SK-N-SH treated with all-trans-retinoic acid at 6 μM for 48 hours (cell line): ENCODE results near the gene SARNP.

Experiments used
- ATAC-seq: fragments of 200-7000 bp; cut with Tn5 transposase; 3 replicates; pipeline ENCODE4 v1.9.1; 2020; ENCODE audit warnings: mild to moderate bottlenecking, moderate library complexity
- ARNTL ChIP-seq: fragments of 450-650 bp; formaldehyde crosslinking; IDR thresholded peaks from 2 replicates; pipeline ENCODE4 v1.5.0; 2020; ENCODE audit warnings: low read depth, mild to moderate bottlenecking, moderate library complexity, borderline replicate concordance
- CREB5 ChIP-seq: fragments of 250-450 bp; sonication (Bioruptor Pico); IDR thresholded peaks from 2 replicates; pipeline ENCODE4 v1.5.1; 2020; ENCODE audit warnings: low read depth, mild to moderate bottlenecking, moderate library complexity
- CSDC2 ChIP-seq: fragments of 250-450 bp; sonication (Bioruptor Pico); IDR thresholded peaks from 2 replicates; pipeline ENCODE4 v1.5.0; 2020; ENCODE audit warnings: mild to moderate bottlenecking, moderate library complexity
- CSRNP3 ChIP-seq: fragments of 250-450 bp; sonication (Bioruptor Pico); IDR thresholded peaks from 2 replicates; pipeline ENCODE4 v1.5.1; 2021; ENCODE audit warnings: mild to moderate bottlenecking, moderate library complexity
- ESRRG ChIP-seq: fragments of 250-450 bp; sonication (Bioruptor Pico); IDR thresholded peaks from 2 replicates; pipeline ENCODE4 v1.6.1; 2021; ENCODE audit warnings: mild to moderate bottlenecking
- GLIS3 ChIP-seq: fragments of 250-450 bp; sonication (Bioruptor Pico); IDR thresholded peaks from 2 replicates; pipeline ENCODE4 v1.5.0; 2020; ENCODE audit warnings: mild to moderate bottlenecking, moderate library complexity
- ISL1 ChIP-seq: fragments of 250-450 bp; sonication (Bioruptor Pico); IDR thresholded peaks from 2 replicates; pipeline ENCODE4 v2.1.2; 2022; ENCODE audit warnings: mild to moderate bottlenecking, moderate library complexity
- PATZ1 ChIP-seq: fragments of 250-450 bp; sonication (Bioruptor Pico); IDR thresholded peaks from 2 replicates; pipeline ENCODE4 v1.8.0; 2020; ENCODE audit warnings: mild to moderate bottlenecking, moderate library complexity, borderline replicate concordance
- POU6F1 ChIP-seq: fragments of 250-450 bp; sonication (Bioruptor Pico); IDR thresholded peaks from 2 replicates; pipeline ENCODE4 v1.8.0; 2021; ENCODE audit warnings: low read depth, mild to moderate bottlenecking, moderate library complexity, borderline replicate concordance
- PPARA ChIP-seq: fragments of 250-450 bp; sonication (Bioruptor Pico); IDR thresholded peaks from 2 replicates; pipeline ENCODE4 v1.5.0; 2020; ENCODE audit warnings: mild to moderate bottlenecking, borderline replicate concordance
- RARB ChIP-seq: fragments of 250-450 bp; sonication (Bioruptor Pico); IDR thresholded peaks from 2 replicates; pipeline ENCODE4 v1.8.0; 2021; ENCODE audit warnings: mild to moderate bottlenecking, moderate library complexity
- SNAI2 ChIP-seq: fragments of 250-450 bp; sonication (Bioruptor Pico); IDR thresholded peaks from 2 replicates; pipeline ENCODE4 v1.5.0; 2020; ENCODE audit warnings: mild to moderate bottlenecking, moderate library complexity
- TCF4 ChIP-seq: fragments of 250-450 bp; sonication (Bioruptor Pico); IDR thresholded peaks from 2 replicates; pipeline ENCODE4 v1.8.0; 2021; ENCODE audit warnings: mild to moderate bottlenecking, moderate library complexity, borderline replicate concordance
- TOX ChIP-seq: fragments of 250-450 bp; sonication (Bioruptor Pico); IDR thresholded peaks from 2 replicates; pipeline ENCODE4 v1.8.0; 2021; ENCODE audit warnings: mild to moderate bottlenecking, moderate library complexity, borderline replicate concordance
- TSHZ2 ChIP-seq: fragments of 250-450 bp; sonication (Bioruptor Pico); IDR thresholded peaks from 2 replicates; pipeline ENCODE4 v1.5.0; 2020; ENCODE audit warnings: mild to moderate bottlenecking, moderate library complexity
- ZC3H10 ChIP-seq: fragments of 250-450 bp; sonication (Bioruptor Pico); IDR thresholded peaks from 2 replicates; pipeline ENCODE4 v1.5.1; 2021; ENCODE audit warnings: mild to moderate bottlenecking, moderate library complexity
- ZFP3 ChIP-seq: fragments of 250-450 bp; sonication (Bioruptor Pico); IDR thresholded peaks from 2 replicates; pipeline ENCODE4 v1.5.0; 2020; ENCODE audit warnings: mild to moderate bottlenecking, moderate library complexity
- ZFP30 ChIP-seq: fragments of 450-650 bp; formaldehyde crosslinking; IDR thresholded peaks from 2 replicates; pipeline ENCODE4 v1.5.0; 2022; ENCODE audit warnings: mild to moderate bottlenecking, moderate library complexity
- ZNF565 ChIP-seq: fragments of 450-650 bp; formaldehyde crosslinking; conservative IDR thresholded peaks from 2 replicates; pipeline ENCODE4 v1.5.0; 2020; ENCODE audit warnings: low read depth, mild to moderate bottlenecking, moderate library complexity
- ZNF70 ChIP-seq: fragments of 450-650 bp; formaldehyde crosslinking; IDR thresholded peaks from 2 replicates; pipeline ENCODE4 v1.5.0; 2020; ENCODE audit warnings: mild to moderate bottlenecking, moderate library complexity
- ZNF8 ChIP-seq: fragments of 450-650 bp; formaldehyde crosslinking; IDR thresholded peaks from 2 replicates; pipeline ENCODE4 v1.5.0; 2020; ENCODE audit warnings: mild to moderate bottlenecking, moderate library complexity

SARNP gene

GRCh38 chr12:55746913-55747231 is 70.7 kb downstream of the SARNP start:
- TF ChIP-seq ZFP3, result no peak
- no peak for TF ChIP-seq ISL1 (CRISPR knock-in tag)
- TF ChIP-seq POU6F1 (CRISPR knock-in tag), result no peak
- no peak for TF ChIP-seq ZC3H10 (CRISPR knock-in tag)
- TF ChIP-seq GLIS3 (CRISPR knock-in tag), result no peak
- no peak for TF ChIP-seq TSHZ2 (CRISPR knock-in tag)
- TF ChIP-seq ZNF565, result no peak
- no peak for TF ChIP-seq CSRNP3 (CRISPR knock-in tag)
- TF ChIP-seq TOX (CRISPR knock-in tag), result no peak
- no peak for TF ChIP-seq ZFP30 (CRISPR knock-in tag)
- TF ChIP-seq PPARA (CRISPR knock-in tag), result no peak
- TF ChIP-seq RARB (CRISPR knock-in tag), result no peak
- no peak for TF ChIP-seq CSDC2 (CRISPR knock-in tag)
- no peak for TF ChIP-seq ESRRG (CRISPR knock-in tag)
- TF ChIP-seq ZNF70 (CRISPR knock-in tag), result no peak
- TF ChIP-seq SNAI2 (CRISPR knock-in tag), result no peak
- no peak for TF ChIP-seq PATZ1 (CRISPR knock-in tag)
- no peak for TF ChIP-seq ARNTL (CRISPR knock-in tag)
- TF ChIP-seq, all 23 proteins: peak for 0
- ATAC-seq, result no peak

- no peak for TF ChIP-seq RARB (CRISPR knock-in tag)
- TF ChIP-seq CREB5 (CRISPR knock-in tag), result no peak
- ATAC-seq, result no peak
Measured at GRCh38 chr12:55746174-55746912, 71.2 kb downstream of the SARNP start.

GRCh38 chr12:55745361-55746173 is 72.0 kb downstream of the SARNP start:
- peak; percentile 6; the same call in 1 of the 3 replicates for ATAC-seq
- TF ChIP-seq PPARA (CRISPR knock-in tag) (no peak), GLIS3 (CRISPR knock-in tag) (no peak), TCF4 (CRISPR knock-in tag) (no peak), PATZ1 (CRISPR knock-in tag) (no peak), ZNF8 (CRISPR knock-in tag) (no peak), ESRRG (CRISPR knock-in tag) (no peak)
